ENCODE measurements around the gene VTI1B.
"Not testable (repeated sequence)": the region's sequence is repeated elsewhere in the genome, so short reads cannot be mapped to it uniquely, and the experiment has no call there.

The VTI1B gene

GRCh38 chr14:67627519-67627918 is 46.9 kb downstream of the VTI1B start:
- DNase-seq (ENCODE audit: low read depth), result no peak

DNA sequence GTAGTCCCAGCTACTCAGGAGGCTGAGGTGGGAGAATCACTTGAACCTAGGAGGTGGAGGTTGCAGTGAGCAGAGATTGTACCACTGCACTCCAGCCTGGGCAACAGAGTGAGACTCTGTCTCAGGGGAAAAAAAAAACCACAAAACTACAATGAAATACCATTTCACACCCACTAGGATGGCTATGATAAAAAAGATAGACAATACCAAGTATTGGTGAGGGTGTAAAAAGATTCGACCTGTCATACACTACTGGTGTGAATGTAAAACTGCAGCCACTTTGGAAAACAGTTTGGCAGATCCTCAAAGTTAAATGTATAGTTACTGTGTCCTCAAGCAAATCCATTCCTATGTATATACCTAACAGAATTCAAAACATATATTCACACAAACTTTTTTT is 48.3 kb downstream of the VTI1B start:
- not testable (repeated sequence) for DNase-seq (ENCODE audit: low read depth)

DNA sequence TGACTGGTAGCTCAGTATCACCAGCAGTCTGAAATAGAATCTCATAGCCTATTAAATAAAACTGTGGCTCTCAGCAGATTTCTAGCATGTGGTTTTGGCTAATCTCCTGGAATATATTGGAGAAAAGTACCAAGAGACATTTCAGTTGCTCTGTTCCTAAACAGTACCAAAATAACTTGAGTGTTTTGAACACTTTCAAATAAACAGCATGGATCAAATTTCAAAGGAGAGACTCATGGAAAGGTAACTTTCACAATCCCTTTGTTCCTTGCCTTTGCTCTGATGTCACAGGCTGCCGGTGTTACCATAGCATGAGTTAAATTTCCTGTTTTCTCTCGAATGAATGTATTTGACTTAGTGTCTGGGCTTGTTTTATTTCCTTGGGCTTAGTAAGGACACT is 51.3 kb downstream of the VTI1B start:
- DNase-seq (ENCODE audit: low read depth), result no peak

DNA sequence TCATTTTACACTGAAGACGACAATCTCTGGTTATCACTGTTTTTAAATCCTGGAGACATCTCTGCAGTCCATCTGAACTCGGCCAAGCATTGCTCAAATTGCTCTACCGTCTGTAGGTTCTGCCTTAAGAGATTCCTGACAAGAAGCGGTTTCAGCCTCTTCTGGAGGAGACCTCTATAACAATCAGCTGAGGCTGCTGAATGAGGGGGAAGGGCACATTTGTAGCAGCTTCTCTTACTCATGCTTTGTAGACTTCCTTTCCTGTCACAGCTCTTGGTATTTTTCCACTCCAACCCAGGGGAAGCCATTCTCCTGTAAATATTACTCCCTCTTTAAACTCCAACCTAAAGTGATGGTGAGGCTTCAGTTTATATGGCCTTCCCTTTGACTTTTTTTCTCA is 51.8 kb downstream of the VTI1B start:
- DNase-seq (ENCODE audit: low read depth), result no peak

GRCh38 chr14:67620217-67620785 is 54.1 kb downstream of the VTI1B start:
- DNase-seq (ENCODE audit: low read depth), result no peak

GRCh38 chr14:67619446-67620216 is 54.8 kb downstream of the VTI1B start, which contains the start of gene ARG2:
Gene ARG2 (plus strand): TSS chr14:67619920. CDS start chr14:67619978, 58 bp downstream.
- DNase-seq (ENCODE audit: low read depth), result peak; percentile 94

DNA sequence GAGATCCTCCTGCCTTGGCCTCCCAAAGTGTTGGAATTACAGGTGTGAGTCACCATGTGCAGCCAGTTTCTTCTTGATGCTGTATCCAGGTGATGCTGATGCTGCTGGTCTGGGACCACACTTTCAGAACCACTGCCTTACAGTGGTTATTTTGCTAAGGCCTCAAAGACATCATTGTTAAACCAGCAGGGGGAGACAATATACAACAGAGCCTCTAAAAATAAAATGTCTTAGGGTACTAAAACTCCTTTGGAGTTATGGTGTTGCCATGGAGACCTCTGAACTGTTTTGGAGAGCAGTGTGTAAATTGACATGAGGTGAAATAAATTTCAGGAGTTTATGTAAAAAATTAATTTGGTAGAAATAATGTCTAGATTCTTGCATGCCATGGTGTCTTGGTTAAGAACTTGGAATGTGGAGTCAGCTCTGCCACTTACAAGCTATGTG is 55.8 kb downstream of the VTI1B start:
- DNase-seq (ENCODE audit: low read depth), result no peak

GRCh38 chr14:67610491-67610890 is 63.9 kb downstream of the VTI1B start:
- DNase-seq (ENCODE audit: low read depth), result no peak

- DNase-seq (ENCODE audit: low read depth), result no peak
These were observed 64.7 kb downstream of the VTI1B start for GRCh38 chr14:67609642-67610310.

DNA sequence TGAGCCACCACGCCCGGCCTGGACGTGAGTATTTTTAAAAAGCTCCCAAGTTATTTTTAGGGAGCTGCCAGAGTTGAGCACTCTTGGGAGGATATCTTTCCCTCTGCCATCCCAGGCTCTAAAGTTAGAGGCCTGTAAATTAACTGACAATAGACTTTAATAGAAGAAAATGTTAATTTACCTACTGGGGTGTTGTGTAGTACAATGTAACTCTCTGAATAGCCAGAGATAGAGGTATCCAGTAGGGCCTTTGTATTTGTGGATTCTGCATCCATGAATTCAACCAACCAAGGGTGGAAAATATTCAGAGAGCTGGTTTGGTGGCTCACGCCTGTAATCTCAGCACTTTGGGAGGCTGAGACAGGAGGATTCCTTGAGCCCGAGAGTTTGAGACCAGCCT is 66.8 kb downstream of the VTI1B start:
- DNase-seq (ENCODE audit: low read depth), result no peak

- no peak for DNase-seq (ENCODE audit: low read depth)
These were observed 71.4 kb downstream of the VTI1B start for GRCh38 chr14:67602995-67603545.

GRCh38 chr14:67602076-67602475 is 72.4 kb downstream of the VTI1B start:
- no peak for DNase-seq (ENCODE audit: low read depth)

- DNase-seq (ENCODE audit: low read depth), result not testable (repeated sequence)
These were observed 73.9 kb downstream of the VTI1B start for GRCh38 chr14:67600562-67600974.

DNA sequence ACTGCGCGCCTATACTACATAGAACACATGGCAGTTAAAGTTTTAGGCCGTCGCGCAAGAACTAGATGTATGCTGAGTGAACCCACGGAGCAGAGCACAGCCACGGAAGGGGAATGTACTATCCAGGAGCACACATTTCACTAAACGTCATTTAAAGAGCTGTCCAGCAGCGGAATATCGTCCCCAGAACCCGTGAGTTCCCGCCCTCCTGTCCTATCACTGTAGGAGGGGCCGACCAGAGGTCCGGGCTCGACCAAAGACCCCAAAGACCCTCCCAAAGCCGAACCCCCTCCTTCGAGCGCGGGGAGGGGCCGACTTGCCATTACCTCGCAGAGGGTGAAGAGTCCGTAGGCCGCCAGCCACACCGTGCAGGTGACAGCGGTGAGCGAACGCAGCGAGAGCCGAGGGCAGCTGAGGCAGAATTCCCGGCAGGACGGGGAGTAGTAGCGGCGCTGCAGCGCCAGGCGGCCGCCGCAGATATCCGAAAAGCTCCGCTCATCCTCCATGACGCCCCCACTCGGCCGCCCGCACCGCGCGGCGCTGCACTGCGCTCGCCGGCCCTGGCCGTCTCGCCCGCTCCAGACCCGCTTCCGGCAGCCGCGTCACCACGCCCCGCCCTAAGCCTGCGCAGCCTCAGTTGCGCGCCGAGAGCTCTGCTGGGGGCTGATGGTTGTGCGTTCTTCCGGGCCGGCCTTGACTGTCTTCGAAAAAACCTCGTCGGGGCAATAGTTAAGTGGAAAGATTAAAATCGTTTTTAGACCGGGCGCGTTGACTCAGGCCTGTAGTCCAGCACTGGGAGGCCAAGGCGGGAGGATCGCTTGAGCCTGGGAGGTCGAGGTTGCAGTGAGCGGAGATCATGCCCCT is 74.5 kb downstream of the VTI1B start, which contains the start of gene PIGH:
PIGH (minus strand) TSS at position 571 of the 864 bp plus-strand sequence; CDS start at position 506, 65 bp downstream.
- DNase-seq (ENCODE audit: low read depth), result peak; percentile 90

Data from stimulated activated CD8-positive, alpha-beta memory T cell treated with anti-CD3 and anti-CD28 coated beads, Interleukin-15, amount 100 ng/mL, for 1 hour (primary cell).